ENCODE measurements around the gene CTLA4.

DNA sequence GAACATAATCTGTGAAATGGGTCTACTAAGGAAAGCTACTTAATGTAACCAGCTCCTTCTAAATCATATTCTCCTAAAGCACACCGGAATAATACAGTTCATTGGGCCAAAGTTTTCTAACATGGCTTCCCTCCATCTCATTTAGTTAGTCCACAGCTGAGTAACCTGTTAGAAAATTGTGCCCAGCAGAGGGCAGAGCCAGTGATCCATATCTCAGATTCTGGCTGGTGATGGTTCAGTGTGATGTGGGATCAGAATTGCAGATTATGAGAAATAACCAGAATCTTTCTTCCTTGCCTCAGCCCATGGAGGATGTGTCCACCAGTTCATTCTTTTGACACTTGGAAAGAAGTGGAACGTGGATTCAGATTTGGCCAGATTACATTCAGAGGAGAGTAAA, 9.4 kb upstream of the CTLA4 start:
- no peak for TF ChIP-seq POLR2A (IDR thresholded peaks at IDR 0.05; ENCODE audit: low read length)
- TF ChIP-seq GATA1 (IDR thresholded peaks at IDR 0.05; ENCODE audit: low read depth, low read length), result no peak

All from erythroblast (primary cell).